HCT116 (cell line): ENCODE data around the gene PSMG1. TPM values are rescaled to one million over a fixed set of nuclear protein-coding genes. Genes with fewer than 3 reads are reported as not detected.

ENCODE experiments used
- ATAC-seq: fragments of 200-7000 bp; cut with Tn5 transposase; 2 replicates; pipeline ENCODE4 v1.9.1; 2020; ENCODE audit warnings: mild to moderate bottlenecking, moderate library complexity
- BruUV-seq: library from RNA; stranded (reverse); fragments of 400-500 nt; replicated peaks from 2 replicates; lab custom pipeline; 2021; lab: Mats Ljungman, UMichigan
- CTCF ChIA-PET: fragments of 300-600 bp; sonication (Branson Sonifier 250); formaldehyde crosslinking; loops from one replicate; lab custom pipeline; 2021; ENCODE audit warnings: antibody characterized with exemption; lab: Charles Lee
- POLR2A ChIA-PET: fragments of 300-600, 350-600 bp; sonication (Branson Sonifier 250); formaldehyde crosslinking; loops from one replicate; lab custom pipeline; 2021; ENCODE audit warnings: antibody characterized with exemption; lab: Charles Lee
- RAD21 ChIA-PET, 2 experiments: fragments of 300-600 bp; sonication (Branson Sonifier 250); formaldehyde crosslinking; loops; one replicate each; lab custom pipeline; 2023; ENCODE audit warnings: low total read pairs in 2 of 2; ENCODE audit not compliant: uncharacterized antibody in 2 of 2, unreplicated experiment in 2 of 2, low non-redundant PET in 1 of 2; lab: Charles Lee
- DNase-seq: peaks from one replicate; pipeline ENCODE4 v3.0.0-alpha.2; 2010; ENCODE audit warnings: low read depth, low spot score
- H2AFZ ChIP-seq: fragments of 200-600 bp; shearing (Covaris generic), sonication (generic); 2 replicates; pipeline ENCODE4 v1.6.1; 2017; ENCODE audit warnings: low read depth, mixed run types, mixed read lengths, antibody characterized with exemption, low read length; ENCODE audit not compliant: poor library complexity, severe bottlenecking
- H3K27ac ChIP-seq: 2 replicates; pipeline ENCODE4 v1.5.1; 2012; ENCODE audit warnings: low read depth, low read length
- H3K27me3 ChIP-seq: fragments of 200-600 bp; sonication (generic); 2 replicates; pipeline ENCODE4 v1.6.1; 2016; ENCODE audit warnings: mixed run types, low read length, mixed read lengths; ENCODE audit not compliant: insufficient read depth
- H3K36me3 ChIP-seq, 2 experiments: fragments of 200-500 bp in 1 of 2; fragments of 200-600 bp in 1 of 2; sonication (Bioruptor generic) in 1 of 2; sonication (generic) in 1 of 2; 2 replicates each; pipeline versions ENCODE4 v1.5.1 to v1.6.1; 2014 to 2016; ENCODE audit warnings: low read length in 2 of 2, inconsistent platforms in 1 of 2, mixed read lengths in 1 of 2, mixed run types in 1 of 2; ENCODE audit not compliant: insufficient read depth in 2 of 2, control insufficient read depth in 1 of 2
- H3K4me1 ChIP-seq, 2 experiments: fragments of 200-600 bp in 1 of 2; sonication (generic) in 1 of 2; 2 replicates each; pipeline versions ENCODE4 v1.5.1 to v1.6.1; 2012 to 2017; ENCODE audit warnings: low read length in 2 of 2, inconsistent platforms in 1 of 2, mild to moderate bottlenecking in 1 of 2, mixed read lengths in 1 of 2, mixed run types in 1 of 2, moderate library complexity in 1 of 2; ENCODE audit not compliant: insufficient read depth in 2 of 2, control insufficient read depth in 1 of 2
- H3K4me2 ChIP-seq: fragments of 200-600 bp; sonication (generic); 2 replicates; pipeline ENCODE4 v1.6.1; 2017; ENCODE audit warnings: mixed run types, low read length, mixed read lengths
- H3K4me3 ChIP-seq, 2 experiments: fragments of 200-600 bp in 1 of 2; sonication (generic) in 1 of 2; replicated peaks in 1 of 2; 2 replicates each; pipeline ENCODE4 v1.5.1; 2011 to 2016; ENCODE audit warnings: low read length in 2 of 2, control low read depth in 1 of 2, low read depth in 1 of 2, mild to moderate bottlenecking in 1 of 2, mixed read lengths in 1 of 2, mixed run types in 1 of 2
- H3K79me2 ChIP-seq: fragments of 200-600 bp; sonication (generic); 2 replicates; pipeline ENCODE4 v1.6.1; 2017; ENCODE audit warnings: mild to moderate bottlenecking, mixed run types, low read length, moderate library complexity, mixed read lengths; ENCODE audit not compliant: insufficient read depth
- H3K9ac ChIP-seq: fragments of 200-600 bp; sonication (generic); 2 replicates; pipeline ENCODE4 v1.6.1; 2016; ENCODE audit warnings: low read length, mixed read lengths
- H3K9me2 ChIP-seq: fragments of 200-600 bp; sonication (generic), shearing (Covaris generic); 2 replicates; pipeline ENCODE4 v1.6.1; 2017; ENCODE audit warnings: mixed run types, mild to moderate bottlenecking, moderate library complexity; ENCODE audit not compliant: insufficient read depth
- H3K9me3 ChIP-seq, 2 experiments: fragments of 200-500 bp in 1 of 2; fragments of 200-600 bp in 1 of 2; sonication (Bioruptor generic) in 1 of 2; sonication (generic) in 1 of 2; 2 replicates each; pipeline ENCODE4 v1.6.1; 2014 to 2017; ENCODE audit warnings: low read length in 2 of 2, mixed read lengths in 2 of 2, inconsistent platforms in 1 of 2, low read depth in 1 of 2, mild to moderate bottlenecking in 1 of 2, mixed run types in 1 of 2, moderate library complexity in 1 of 2; ENCODE audit not compliant: control insufficient read depth in 1 of 2, insufficient read depth in 1 of 2
- H4K20me1 ChIP-seq: fragments of 200-600 bp; sonication (generic), shearing (Covaris generic); 2 replicates; pipeline ENCODE4 v1.6.1; 2017; ENCODE audit warnings: mixed run types, mild to moderate bottlenecking, moderate library complexity; ENCODE audit not compliant: insufficient read depth
- ATF3 ChIP-seq: IDR thresholded peaks from 2 replicates; pipeline ENCODE4 v1.6.1; 2012
- CBX3 ChIP-seq: IDR thresholded peaks from 2 replicates; pipeline ENCODE4 v1.6.1; 2012; ENCODE audit warnings: low read depth
- CTCF ChIP-seq, 3 experiments: fragments of 200-600 bp in 1 of 3; sonication (generic) in 1 of 3; IDR thresholded peaks in 2 of 3; conservative IDR thresholded peaks in 1 of 3; 2 replicates each; pipeline ENCODE4 v1.5.1; 2012 to 2017; ENCODE audit warnings: low read depth in 2 of 3, low read length in 2 of 3, antibody characterized with exemption in 1 of 3, borderline replicate concordance in 1 of 3, control low read depth in 1 of 3, mild to moderate bottlenecking in 1 of 3, mixed read lengths in 1 of 3, mixed run types in 1 of 3, moderate library complexity in 1 of 3; ENCODE audit not compliant: insufficient read depth in 1 of 3
- SIN3A ChIP-seq: IDR thresholded peaks from 2 replicates; pipeline ENCODE4 v1.6.1; 2012; ENCODE audit warnings: low read depth
- SRF ChIP-seq: IDR thresholded peaks from 2 replicates; pipeline ENCODE4 v1.6.1; 2012; ENCODE audit warnings: low read depth
- YY1 ChIP-seq: IDR thresholded peaks from 2 replicates; pipeline ENCODE4 v1.6.1; 2011; ENCODE audit warnings: low read length, low read depth, moderate library complexity, mild to moderate bottlenecking; ENCODE audit not compliant: insufficient replicate concordance; ENCODE audit errors: extremely low read depth
- ZBTB33 ChIP-seq: IDR thresholded peaks from 2 replicates; pipeline ENCODE4 v1.6.1; 2011; ENCODE audit warnings: mild to moderate bottlenecking, low read length, moderate library complexity; ENCODE audit not compliant: insufficient replicate concordance; ENCODE audit errors: extremely low read depth
- intact Hi-C: fragments of 100-400 bp; cut with micrococcal nuclease; formaldehyde crosslinking; loops from 2 replicates; pipeline ENCODE4 v1.10.0; 2022
- total RNA-seq: library from RNA; stranded (reverse); gene quantifications from one replicate; pipeline ENCODE4 v1.2.1, GENCODE V29; 2021; ENCODE audit not compliant: unreplicated experiment

Gene PSMG1
- total RNA-seq, 1 experiment from 2014 or later = 83.7 TPM

DNA sequence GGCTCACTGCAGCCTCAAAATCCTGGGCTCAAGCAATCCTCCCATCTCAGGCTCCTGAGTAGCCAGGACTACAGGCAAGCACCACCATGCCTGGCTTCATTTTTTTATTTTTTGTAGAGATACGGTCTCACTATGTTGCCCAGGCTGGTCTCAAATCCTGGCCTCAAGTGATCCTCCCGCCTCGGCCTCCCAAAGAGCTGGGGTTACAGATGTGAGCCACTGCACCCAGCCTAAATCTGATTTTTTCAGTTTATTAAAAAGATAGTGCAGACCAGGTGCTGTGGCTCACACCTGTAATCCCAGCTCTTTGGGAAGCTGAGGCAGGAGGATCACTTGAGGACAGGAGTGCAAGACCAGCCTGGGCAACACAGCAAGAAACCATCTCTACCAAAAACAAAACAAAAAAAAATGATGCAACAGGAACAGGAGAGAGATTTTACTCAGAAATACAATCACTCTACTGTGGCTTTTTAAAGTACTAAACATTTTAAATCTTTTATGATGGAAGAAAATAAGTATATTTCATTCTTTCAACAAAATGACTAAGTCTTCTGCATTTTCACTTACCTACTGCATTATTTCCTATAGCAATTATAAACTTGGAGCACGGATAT is 1.9 kb downstream of the PSMG1 start (continued):
- TF ChIP-seq ATF3 = no peak
- TF ChIP-seq CBX3 = no peak

DNA sequence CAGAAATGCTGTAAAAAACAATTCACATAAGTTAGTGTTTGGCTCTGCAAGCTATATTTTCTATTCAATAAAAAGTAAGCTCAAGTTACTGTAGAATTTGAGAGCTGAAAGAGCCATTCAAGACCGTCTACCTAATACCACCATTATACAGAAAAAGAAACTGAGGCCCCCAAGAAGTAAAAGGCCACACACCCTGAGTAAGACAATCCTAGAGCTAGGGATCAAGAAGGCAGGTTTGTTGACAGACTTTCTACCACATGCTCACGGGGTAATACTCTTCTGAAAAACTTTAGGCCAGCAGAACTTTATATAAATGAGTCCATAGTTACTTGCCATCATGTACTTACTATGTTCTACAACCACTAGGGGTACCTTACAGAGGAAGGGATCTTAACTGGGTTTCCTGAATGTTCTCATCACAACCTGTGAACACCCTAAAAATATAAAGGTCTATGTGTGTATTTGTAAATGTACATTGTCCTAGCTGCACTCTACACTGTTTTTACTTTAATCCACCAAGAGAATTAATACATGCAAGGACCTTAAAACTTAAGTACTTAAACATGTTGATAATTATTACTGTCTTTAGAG is 2.7 kb downstream of the PSMG1 start:
- Histone ChIP-seq H2AFZ (no peak overlapping the region), H3K4me1 (peaks cover 4 to 15% of the 10 kb centered on the region in 2 experiments; a peak in 3 of 4 replicates), H3K9ac (no peak overlapping the region), H3K9me2 (no peaks in the 10 kb centered on the region), H3K36me3 (peaks cover 9 to 36% of the 10 kb centered on the region in 2 experiments; a peak in 3 of 4 replicates), H3K4me3 (no peak overlapping the region), H3K27ac (no peak overlapping the region), H4K20me1 (peaks cover 4% of the 10 kb centered on the region; the same call in 1 of the 2 replicates), H3K79me2 (peaks cover 76% of the 10 kb centered on the region), H3K27me3 (no peaks in the 10 kb centered on the region), H3K4me2 (no peak overlapping the region)
- DNase-seq (no peak), ATAC-seq (no peak)
- ChIA-PET POLR2A (interaction anchor here (0.6 kb wide), 1 partner anchor 207 kb away, joined by 3 read pairs; no protein-coding TSS in a partner anchor), RAD21 (no interaction called here)
- BruUV-seq = no TSS peak
- intact Hi-C loops = loop anchor here (10.0 kb wide), 2 partner anchors 264 to 454 kb away; partner anchors contain the start of gene LCA5L
- TF ChIP-seq CTCF (IDR thresholded peaks at IDR 0.05 in 2 of 3, conservative IDR thresholded peaks at IDR 0.05 in 1 of 3; ENCODE audit: borderline replicate concordance in 1 of 3, insufficient read depth in 1 of 3, low read depth in 2 of 3, low read length in 2 of 3) (peak in 2 of 3 experiments; percentile 31 to 48; a peak in 3 of 6 replicates), CBX3 (no peak), ZBTB33 (no peak), SRF (no peak), SIN3A (no peak), YY1 (no peak)
- TF ChIP-seq, all 23 proteins: peak for 1
- H3K9me3 ChIP-seq = no peaks in the 10 kb centered on the region
- CTCF ChIA-PET = no interaction called here
